LNCaP clone FGC (cell line): Measurements from ENCODE around the gene ALPP.
A peak's percentile ranks its signal among the peaks of the same experiment; 100 is the strongest.
"Not testable (repeated sequence)": the region's sequence is repeated elsewhere in the genome, so short reads cannot be mapped to it uniquely, and the experiment has no call there.

Experiments
- DNase-seq: peaks from one replicate; pipeline ENCODE4 v3.0.0-alpha.2; 2011; ENCODE audit warnings: low read depth
- H3K4me3 ChIP-seq: 2 replicates; pipeline ENCODE4 v1.5.1; 2011; ENCODE audit warnings: mild to moderate bottlenecking, low read depth, low read length, control low read depth
- TF ChIP-seq, protein P1 (sequence below): IDR thresholded peaks from 2 replicates; pipeline ENCODE4 v1.5.1; 2012; ENCODE audit warnings: mild to moderate bottlenecking; ENCODE audit not compliant: control insufficient read depth, insufficient read depth; ENCODE audit errors: extremely low read depth

ALPP gene

DNA sequence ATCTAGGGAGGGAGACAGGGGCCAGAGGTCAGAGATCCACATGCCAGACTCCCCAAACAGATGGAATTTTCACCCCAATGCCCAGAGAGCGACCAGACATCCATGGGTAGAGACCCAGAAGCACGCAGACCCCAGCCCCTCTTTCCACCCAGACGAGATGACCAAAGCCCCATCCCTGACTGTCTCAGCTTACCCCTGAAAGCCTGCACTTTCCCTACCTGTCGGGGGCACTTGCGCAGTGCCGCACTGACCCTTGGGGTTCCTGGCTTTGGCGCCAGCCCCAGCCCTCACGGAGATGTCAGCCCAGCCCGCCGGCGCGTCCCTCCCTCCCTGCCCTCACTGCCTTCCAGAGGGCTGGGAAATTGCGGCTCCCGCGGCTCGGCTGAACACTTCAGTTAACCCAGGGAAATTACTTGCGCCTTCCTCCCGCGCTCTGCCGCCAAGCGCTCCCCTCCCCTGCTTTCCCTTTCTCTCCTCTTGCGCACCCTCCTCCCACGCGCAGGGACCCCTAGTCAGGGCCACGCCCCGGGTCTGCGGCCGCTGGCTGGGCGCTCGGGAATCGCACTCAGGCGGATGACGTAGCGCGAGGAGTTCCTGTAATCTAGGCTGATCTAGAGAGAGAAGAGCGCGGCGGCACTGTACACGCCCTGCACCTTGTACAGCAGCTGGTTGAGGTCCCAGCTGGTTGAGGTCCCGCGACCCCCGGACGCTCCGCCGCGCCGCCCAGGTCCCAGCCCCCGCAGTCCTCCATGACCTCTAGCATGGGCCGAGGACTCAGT, 40.1 kb downstream of the ALPP start:
- H3K4me3 ChIP-seq: no peak overlapping the region
- DNase-seq: no peak
- TF ChIP-seq, protein P1, sequence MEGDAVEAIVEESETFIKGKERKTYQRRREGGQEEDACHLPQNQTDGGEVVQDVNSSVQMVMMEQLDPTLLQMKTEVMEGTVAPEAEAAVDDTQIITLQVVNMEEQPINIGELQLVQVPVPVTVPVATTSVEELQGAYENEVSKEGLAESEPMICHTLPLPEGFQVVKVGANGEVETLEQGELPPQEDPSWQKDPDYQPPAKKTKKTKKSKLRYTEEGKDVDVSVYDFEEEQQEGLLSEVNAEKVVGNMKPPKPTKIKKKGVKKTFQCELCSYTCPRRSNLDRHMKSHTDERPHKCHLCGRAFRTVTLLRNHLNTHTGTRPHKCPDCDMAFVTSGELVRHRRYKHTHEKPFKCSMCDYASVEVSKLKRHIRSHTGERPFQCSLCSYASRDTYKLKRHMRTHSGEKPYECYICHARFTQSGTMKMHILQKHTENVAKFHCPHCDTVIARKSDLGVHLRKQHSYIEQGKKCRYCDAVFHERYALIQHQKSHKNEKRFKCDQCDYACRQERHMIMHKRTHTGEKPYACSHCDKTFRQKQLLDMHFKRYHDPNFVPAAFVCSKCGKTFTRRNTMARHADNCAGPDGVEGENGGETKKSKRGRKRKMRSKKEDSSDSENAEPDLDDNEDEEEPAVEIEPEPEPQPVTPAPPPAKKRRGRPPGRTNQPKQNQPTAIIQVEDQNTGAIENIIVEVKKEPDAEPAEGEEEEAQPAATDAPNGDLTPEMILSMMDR: no peak

DNA sequence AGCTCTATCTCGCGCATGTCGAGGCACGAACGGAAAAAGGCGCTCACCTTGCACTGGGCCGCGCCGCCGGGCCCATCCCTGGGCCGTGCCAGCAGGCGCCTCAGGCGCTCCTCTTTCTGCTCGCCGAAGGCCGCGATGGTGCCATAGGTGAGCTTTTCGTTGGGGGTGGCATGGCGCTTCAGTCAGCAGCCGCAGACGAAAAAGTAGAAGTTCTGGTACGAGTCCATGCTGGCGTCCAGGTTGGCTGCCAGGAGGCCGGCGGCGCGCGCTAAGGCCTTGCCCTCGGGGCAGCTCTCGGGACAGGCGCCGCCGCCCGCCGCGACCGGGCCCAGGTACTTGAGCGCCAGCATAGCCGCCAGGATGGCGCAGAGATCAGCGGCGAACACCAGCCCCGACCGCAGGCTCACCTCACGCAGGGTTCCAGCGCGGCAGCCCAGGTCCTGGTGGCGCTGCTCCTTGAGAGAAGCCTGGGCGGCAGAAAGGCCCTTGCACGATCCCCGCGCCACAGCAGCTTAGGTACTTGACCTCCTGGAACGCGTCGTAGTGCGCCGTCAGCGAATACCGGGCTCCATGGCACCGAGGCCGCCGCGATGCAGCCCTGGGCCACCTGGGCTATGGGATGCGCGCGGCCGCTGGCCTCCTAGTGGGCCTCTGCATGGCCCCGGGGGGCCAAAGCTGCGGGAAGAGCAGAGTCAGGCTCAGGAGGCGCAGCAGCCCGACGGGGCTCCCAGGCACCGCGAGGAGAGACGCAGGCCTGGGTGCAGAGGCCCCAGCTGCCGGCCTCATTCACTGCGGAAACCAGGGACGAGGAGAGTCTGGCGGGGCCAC, 40.9 kb downstream of the ALPP start:
- H3K4me3 ChIP-seq: no peak overlapping the region
- TF ChIP-seq, protein P1: no peak
- no peak for DNase-seq

DNA sequence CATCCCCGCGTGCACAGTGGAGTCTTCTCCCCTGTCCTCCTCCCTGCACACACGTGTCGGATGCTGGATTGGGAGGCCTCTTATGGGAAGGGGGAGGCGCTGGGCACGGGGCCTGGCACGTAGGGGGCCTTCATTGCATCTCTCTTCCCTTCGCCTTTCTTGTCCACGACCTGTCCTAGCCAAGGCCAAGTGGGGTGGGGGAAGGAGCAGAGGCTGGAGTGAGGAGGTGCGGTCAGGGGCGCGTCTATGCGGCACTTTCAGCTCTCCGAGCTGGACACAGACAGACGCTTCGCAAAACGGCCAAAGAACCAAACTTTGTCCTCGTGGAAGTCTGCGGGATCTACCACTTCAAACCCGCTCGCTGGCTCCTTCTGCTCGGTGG, 41.5 kb downstream of the ALPP start:
- DNase-seq: no peak
- peak overlapping the region; percentile 44 for H3K4me3 ChIP-seq
- TF ChIP-seq, protein P1: no peak

DNA sequence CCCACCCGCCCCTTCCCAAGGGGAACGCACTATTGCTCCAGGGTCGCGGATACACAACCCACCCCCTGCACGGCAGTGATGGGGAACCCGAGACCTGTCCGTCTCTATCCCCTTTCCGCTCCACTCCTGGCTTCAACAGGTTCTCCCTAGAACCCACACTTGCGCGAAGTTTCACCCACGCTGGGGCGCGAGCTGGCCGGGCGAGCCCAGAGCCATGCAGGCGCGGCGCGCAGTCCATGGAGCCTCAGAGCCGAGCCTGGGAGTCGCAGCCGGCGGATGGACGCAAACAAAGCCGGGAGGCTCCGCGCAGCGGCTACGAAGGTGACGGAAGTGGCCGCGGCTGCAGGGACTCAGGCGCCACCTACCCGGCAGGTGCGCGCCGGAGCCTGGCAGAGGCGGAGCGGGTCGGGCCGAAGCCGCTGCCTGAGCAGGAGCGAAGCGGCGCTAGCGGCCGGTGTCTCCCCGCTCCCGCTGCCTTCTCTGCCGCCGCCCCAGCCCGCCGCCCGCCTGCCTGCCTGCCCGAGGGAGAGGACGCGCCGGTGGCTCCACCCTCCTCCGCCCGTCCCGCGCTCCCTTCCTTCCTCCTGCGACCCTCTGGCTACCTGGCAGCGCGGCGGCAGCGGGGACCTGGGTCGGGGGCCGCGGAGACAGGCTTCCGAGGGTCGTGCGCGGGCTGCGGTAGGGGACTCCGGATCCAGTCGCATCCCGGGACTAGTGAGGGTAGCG, 42.1 kb downstream of the ALPP start:
- DNase-seq: no peak
- H3K4me3 ChIP-seq: peak overlapping the region; percentile 44
- TF ChIP-seq, protein P1: peak; percentile 52

DNA sequence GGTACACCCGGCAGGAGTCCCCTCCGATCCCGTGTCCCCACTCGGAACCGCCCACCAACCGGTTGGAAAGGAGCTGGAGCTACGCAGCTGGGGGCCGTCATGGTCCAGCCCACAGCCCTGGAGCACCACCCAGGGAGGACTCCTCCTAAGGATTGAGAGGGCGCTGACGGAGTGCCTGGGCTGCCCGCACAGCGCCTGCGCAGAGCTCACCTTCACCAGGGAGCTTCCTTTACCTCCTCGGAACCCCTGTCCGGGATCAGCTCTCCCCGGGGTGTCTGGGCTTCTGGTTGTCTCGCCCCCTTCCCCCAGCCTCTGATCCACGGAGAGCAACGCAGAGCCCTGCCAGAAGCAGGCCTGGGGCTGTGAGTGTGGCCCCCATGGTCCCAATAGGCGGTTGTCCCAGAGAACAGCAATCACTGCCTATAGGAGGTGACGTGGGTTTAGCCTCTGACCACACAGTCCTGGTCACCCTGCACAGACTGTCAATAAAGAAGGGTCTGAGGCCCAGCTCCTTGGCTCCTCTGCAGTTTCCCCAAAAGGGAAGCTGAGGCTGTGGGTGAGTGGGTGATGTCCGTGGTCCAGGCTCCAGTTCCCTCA, 42.7 kb downstream of the ALPP start:
- no peak for DNase-seq
- peak overlapping the region; percentile 44 for H3K4me3 ChIP-seq
- TF ChIP-seq, protein P1: no peak

DNA sequence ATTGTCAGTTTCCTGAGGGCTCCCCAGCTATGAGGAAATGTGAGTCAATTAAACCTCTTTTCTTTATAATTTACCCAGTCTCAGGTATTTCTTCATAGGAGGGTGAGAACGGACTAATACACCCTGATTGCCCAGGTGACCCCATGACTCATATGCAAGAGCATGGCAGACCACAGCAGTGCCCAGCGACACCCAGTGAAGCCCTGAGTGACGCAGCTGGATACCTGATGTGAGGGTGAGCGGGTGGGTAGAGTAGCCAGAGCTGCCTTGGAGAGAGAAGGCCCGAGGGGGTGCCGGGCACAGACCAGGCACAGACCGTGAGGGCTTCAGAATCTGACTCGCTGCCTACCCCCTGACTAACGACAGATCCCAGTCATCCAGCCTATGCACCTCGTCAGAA, 43.5 kb downstream of the ALPP start:
- H3K4me3 ChIP-seq: no peak overlapping the region
- DNase-seq: no peak
- TF ChIP-seq, protein P1: no peak

DNA sequence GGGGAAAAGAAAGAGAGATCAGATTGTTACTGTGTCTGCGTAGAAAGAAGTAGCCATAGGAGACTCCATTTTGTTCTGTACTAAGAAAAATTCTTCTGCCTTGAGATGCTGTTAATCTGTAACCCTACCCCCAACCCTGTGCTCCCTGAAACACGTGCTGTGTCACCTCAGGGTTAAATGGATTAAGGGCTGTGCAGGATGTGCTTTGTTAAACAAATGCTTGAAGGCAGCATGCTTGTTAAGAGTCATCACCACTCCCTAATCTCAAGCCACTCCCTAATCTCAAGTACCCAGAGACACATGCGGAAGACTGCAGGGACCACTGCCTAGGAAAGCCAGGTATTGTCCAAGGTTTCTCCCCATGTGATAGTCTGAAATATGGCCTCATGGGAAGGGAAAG, 44.4 kb downstream of the ALPP start:
- H3K4me3 ChIP-seq, DNase-seq: not testable (repeated sequence)

DNA sequence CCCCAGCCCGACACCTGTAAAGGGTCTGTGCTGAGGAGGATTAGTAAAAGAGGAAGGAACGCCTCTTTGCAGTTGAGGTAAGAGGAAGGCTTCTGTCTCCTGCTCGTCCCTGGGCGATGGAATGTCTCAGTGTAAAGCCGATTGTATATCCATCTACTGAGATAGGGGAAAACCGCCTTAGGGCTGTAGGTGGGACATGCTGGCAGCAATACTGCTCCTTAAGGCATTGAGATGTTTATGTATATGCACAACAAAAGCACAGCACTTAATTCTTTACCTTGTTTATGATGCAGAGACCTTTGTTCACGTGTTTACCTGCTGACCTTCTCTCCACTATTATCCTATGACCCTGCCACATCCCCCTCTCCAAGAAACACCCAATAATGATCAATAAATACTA, 44.9 kb downstream of the ALPP start:
- not testable (repeated sequence) for DNase-seq, H3K4me3 ChIP-seq
